Calu3 (cell line): ENCODE data around the gene UROC1. TPM values are rescaled to one million over a fixed set of nuclear protein-coding genes. Genes with fewer than 3 reads are reported as not detected.

Experiments
- BruUV-seq: library from RNA; stranded (reverse); fragments of 400-500 nt; replicated peaks from 2 replicates; lab custom pipeline; 2021; lab: Mats Ljungman, UMichigan
- CTCF ChIA-PET: fragments of 300-600 bp; sonication (Branson Sonifier 250); formaldehyde crosslinking; loops from one replicate; lab custom pipeline; 2022; ENCODE audit warnings: antibody characterized with exemption; lab: Charles Lee
- DNase-seq: peaks from one replicate; pipeline ENCODE4 v3.0.0; 2022
- H3K27ac Mint-ChIP-seq: one replicate; pipeline ENCODE4 v1.8.0; 2022; ENCODE audit warnings: mixed read lengths; ENCODE audit not compliant: unreplicated experiment
- H3K27me3 Mint-ChIP-seq: one replicate; pipeline ENCODE4 v1.8.0; 2022; ENCODE audit warnings: mixed read lengths; ENCODE audit not compliant: unreplicated experiment
- H3K36me3 Mint-ChIP-seq: one replicate; pipeline ENCODE4 v1.8.0; 2022; ENCODE audit warnings: mild to moderate bottlenecking, moderate library complexity, mixed read lengths; ENCODE audit not compliant: insufficient read depth, unreplicated experiment
- H3K4me1 Mint-ChIP-seq: one replicate; pipeline ENCODE4 v1.8.0; 2022; ENCODE audit warnings: mild to moderate bottlenecking, low read depth, mixed read lengths; ENCODE audit not compliant: unreplicated experiment
- H3K4me3 Mint-ChIP-seq: one replicate; pipeline ENCODE4 v1.8.0; 2022; ENCODE audit warnings: mild to moderate bottlenecking, low read depth, moderate library complexity, mixed read lengths; ENCODE audit not compliant: unreplicated experiment
- H3K9me3 Mint-ChIP-seq: one replicate; pipeline ENCODE4 v1.8.0; 2022; ENCODE audit warnings: low read depth, mixed read lengths; ENCODE audit not compliant: unreplicated experiment
- CTCF ChIP-seq: fragments of 200-600 bp; IDR thresholded peaks from one replicate; pipeline ENCODE4 v1.8.0; 2022; ENCODE audit warnings: antibody characterized with exemption; ENCODE audit not compliant: unreplicated experiment
- intact Hi-C: fragments of 100-400 bp; cut with micrococcal nuclease; formaldehyde crosslinking; loops from one replicate; pipeline ENCODE4 v1.10.0; 2022; ENCODE audit not compliant: unreplicated experiment
- total RNA-seq: library from RNA; stranded (reverse); gene quantifications from 2 replicates; pipeline ENCODE4 v1.2.3, GENCODE V29; 2022

UROC1 gene
- total RNA-seq, 1 experiment from 2014 or later, result not detected

DNA sequence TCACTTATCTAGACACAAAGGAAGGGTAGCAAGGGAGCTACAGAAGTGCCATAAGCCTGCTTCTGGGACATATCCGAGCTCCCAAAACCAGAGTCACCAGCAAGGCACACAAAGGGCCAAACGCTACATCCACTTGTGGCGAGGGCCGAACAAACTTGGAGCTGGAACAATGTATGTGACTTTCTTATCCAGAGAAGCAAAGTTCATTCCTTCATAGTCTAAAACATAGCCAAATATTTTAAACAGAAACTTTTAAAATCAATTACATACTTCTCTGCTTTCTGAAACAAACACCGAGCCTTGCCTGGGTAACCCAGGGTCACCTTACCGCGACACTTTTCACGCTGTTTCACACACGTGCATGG is 57.8 kb downstream of the UROC1 start:
- H3K9me3 Mint-ChIP-seq, result no peaks in the 10 kb centered on the region
- CTCF ChIA-PET, result interaction anchor here (1.5 kb wide), 1 partner anchor 12 kb away, joined by 6 read pairs; no protein-coding TSS in a partner anchor
- no peak overlapping the region for H3K4me3 Mint-ChIP-seq
- no peak for TF ChIP-seq CTCF
- no peaks in the 10 kb centered on the region for H3K27me3 Mint-ChIP-seq
- no peak for DNase-seq
- peaks cover 50% of the 10 kb centered on the region for H3K36me3 Mint-ChIP-seq
- H3K4me1 Mint-ChIP-seq, result no peaks in the 10 kb centered on the region
- no peak overlapping the region for H3K27ac Mint-ChIP-seq
- intact Hi-C loops, result no loop called here
- no TSS peak for BruUV-seq

DNA sequence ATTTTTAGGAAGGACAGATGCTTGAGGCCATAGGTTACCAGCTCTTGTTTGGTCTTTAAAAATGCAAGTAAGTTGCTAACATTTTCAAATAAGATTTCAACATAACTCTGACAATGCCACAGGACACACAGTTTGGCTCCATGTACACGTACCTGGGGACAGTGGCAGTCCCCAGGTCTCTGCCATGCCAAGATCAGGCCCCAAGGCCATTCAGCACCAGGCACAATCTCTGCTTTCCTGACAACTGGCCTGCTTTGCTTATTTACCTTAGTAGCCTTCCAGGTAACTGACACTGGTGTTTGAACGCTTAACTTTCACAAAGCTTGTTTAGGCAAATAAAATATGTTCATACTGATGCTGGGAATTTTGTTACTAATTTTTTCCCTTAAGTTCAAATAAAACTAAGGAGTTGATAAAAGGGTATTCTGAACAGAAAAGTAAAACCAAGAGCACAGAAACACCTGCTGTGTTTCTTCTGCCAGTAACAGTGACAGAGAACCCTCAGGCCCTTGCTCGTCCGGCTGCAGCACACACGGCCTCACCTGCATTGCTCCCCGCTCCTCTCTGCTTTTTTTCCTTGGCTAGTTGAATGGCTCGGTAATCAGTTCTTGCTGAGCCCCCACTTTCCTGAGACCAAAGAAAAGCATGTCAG is 58.3 kb downstream of the UROC1 start:
- no TSS peak for BruUV-seq

GRCh38 chr3:126456766-126457388 is 60.7 kb downstream of the UROC1 start:
- CTCF ChIA-PET, result interaction anchor here (1.2 kb wide), 1 partner anchor 33 kb away, joined by 3 read pairs; no protein-coding TSS in a partner anchor
- H3K4me3 Mint-ChIP-seq, result no peak overlapping the region
- no peak overlapping the region for H3K27ac Mint-ChIP-seq
- no peaks in the 10 kb centered on the region for H3K4me1 Mint-ChIP-seq
- intact Hi-C loops, result no loop called here
- TF ChIP-seq CTCF, result no peak
- H3K27me3 Mint-ChIP-seq, result no peaks in the 10 kb centered on the region
- no peaks in the 10 kb centered on the region for H3K9me3 Mint-ChIP-seq
- BruUV-seq, result no TSS peak
- DNase-seq, result no peak
- peaks cover 39% of the 10 kb centered on the region for H3K36me3 Mint-ChIP-seq

More for the DNA sequence above, 58.3 kb downstream of the UROC1 start:
- Mint-ChIP-seq H3K4me3 (no peak overlapping the region), H3K36me3 (peaks cover 48% of the 10 kb centered on the region), H3K27me3 (no peaks in the 10 kb centered on the region), H3K27ac (no peak overlapping the region), H3K4me1 (no peaks in the 10 kb centered on the region), H3K9me3 (no peaks in the 10 kb centered on the region)
- no peak for DNase-seq
- CTCF ChIA-PET, result interaction anchor here (1.5 kb wide), 1 partner anchor 13 kb away, joined by 6 read pairs; no protein-coding TSS in a partner anchor
- TF ChIP-seq CTCF, result no peak
- intact Hi-C loops, result no loop called here

DNA sequence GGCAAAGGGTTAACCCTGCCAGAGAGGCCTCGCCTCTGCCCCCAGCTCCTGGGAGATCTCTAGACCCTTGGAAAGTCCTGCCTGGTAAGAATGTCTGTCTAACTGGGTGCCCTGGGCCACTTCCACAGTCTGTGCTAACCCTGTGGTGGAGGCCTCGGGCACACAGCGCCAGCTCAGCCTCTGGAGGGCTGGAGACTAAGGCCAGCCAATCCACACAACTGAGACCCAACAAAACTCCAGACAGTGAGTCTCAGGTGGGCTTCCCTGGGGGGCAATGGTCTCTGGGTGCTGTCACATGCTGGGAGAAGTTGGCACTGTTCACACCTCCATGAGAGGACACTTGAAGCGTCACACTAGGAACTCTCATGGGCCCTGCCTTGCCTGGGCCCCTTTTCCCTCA is 61.4 kb downstream of the UROC1 start:
- intact Hi-C loops, result no loop called here
- no peak for DNase-seq
- no peak overlapping the region for H3K27ac Mint-ChIP-seq
- H3K36me3 Mint-ChIP-seq, result peaks cover 39% of the 10 kb centered on the region
- H3K9me3 Mint-ChIP-seq, result no peaks in the 10 kb centered on the region
- no peaks in the 10 kb centered on the region for H3K27me3 Mint-ChIP-seq
- no peak overlapping the region for H3K4me3 Mint-ChIP-seq
- TF ChIP-seq CTCF, result no peak
- no TSS peak for BruUV-seq
- H3K4me1 Mint-ChIP-seq, result no peaks in the 10 kb centered on the region
- CTCF ChIA-PET, result interaction anchor here (0.5 to 1.2 kb wide), 2 partner anchors 34 to 149 kb away, joined by 3 read pairs; no protein-coding TSS in a partner anchor
